GM21786 (cell line): Measurements from ENCODE around the gene BTN1A1.
A peak's percentile ranks its signal among the peaks of the same experiment; 100 is the strongest.
"Not testable (repeated sequence)": the region's sequence is repeated elsewhere in the genome, so short reads cannot be mapped to it uniquely, and the experiment has no call there.

Source experiments
- ATAC-seq: cut with Tn5 transposase; IDR thresholded peaks from one replicate; pipeline ENCODE4 v1.9.1; 2021; ENCODE audit not compliant: unreplicated experiment

BTN1A1 gene

DNA sequence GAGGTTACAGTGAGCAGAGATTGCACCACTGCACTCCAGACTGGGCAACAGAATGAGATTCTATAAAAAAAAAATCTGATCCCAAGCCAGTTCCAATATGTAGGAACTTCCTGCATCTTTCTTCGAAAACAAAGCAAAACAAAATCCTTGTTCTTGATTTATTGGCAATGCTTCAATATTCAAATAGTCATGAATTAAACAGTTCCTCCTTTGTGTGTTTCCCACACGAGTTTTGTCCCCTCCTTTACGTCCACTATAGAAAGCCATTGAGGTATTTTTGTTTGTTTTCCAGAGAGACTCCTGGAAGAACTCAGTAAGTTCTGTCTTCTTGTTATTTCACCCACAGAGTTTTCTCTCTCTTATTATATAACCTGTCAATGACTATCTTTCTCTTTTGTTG lies 7.6 kb downstream of the BTN1A1 start:
- no peak for ATAC-seq

- not testable (repeated sequence) for ATAC-seq
Measured at GRCh38 chr6:26511033-26511432, 10.9 kb downstream of the BTN1A1 start.

- no peak for ATAC-seq
Measured at GRCh38 chr6:26514984-26515383, 14.9 kb downstream of the BTN1A1 start.

DNA sequence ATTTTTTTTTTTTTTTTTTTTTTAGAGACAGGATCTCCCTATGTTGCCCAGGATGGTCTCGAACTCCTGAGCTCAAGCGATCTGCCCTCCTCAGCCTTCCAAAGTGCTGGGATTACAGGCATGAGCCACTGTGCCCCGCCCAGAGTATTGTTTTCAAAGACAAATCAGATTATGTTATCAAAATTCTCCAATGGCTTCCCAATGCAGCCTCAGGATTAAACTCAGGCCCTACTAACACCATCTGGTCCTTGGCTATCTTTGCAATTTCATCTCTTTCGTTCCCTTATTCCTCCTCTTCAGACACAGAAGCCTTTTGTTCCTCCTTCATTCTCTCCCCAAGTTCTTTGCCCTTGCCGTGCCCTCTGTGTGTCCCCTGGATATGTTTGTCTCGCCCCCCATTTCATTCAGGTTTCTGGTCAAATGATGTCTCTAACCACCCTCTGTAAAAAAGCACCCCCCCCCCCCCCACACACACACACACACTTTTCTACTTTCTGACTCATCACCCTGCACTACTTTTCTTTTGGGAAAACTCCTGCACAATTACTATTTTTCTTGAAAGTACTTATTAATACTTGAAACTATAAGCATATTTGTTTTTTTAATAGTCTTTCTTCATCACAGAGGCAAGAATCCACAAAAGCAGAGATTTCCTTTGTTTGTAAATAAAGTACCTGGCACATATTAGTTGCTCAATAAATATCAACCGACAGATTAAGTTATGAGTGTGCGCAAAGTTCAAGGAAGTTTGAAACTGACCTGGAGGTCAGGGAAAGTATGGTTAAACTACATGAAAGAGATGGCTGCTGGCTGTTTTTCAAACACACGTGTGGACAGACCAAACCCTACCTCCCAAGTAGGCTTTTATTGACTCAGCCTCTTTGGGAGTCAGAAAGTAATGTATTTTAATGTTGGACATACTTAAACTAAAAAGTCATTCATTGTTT lies 16.7 kb downstream of the BTN1A1 start:
- ATAC-seq = no peak

- ATAC-seq = no peak
Measured at GRCh38 chr6:26519359-26519758, 19.3 kb downstream of the BTN1A1 start.

GRCh38 chr6:26520237-26520849 lies 20.2 kb downstream of the BTN1A1 start:
- peak; percentile 42 for ATAC-seq

DNA sequence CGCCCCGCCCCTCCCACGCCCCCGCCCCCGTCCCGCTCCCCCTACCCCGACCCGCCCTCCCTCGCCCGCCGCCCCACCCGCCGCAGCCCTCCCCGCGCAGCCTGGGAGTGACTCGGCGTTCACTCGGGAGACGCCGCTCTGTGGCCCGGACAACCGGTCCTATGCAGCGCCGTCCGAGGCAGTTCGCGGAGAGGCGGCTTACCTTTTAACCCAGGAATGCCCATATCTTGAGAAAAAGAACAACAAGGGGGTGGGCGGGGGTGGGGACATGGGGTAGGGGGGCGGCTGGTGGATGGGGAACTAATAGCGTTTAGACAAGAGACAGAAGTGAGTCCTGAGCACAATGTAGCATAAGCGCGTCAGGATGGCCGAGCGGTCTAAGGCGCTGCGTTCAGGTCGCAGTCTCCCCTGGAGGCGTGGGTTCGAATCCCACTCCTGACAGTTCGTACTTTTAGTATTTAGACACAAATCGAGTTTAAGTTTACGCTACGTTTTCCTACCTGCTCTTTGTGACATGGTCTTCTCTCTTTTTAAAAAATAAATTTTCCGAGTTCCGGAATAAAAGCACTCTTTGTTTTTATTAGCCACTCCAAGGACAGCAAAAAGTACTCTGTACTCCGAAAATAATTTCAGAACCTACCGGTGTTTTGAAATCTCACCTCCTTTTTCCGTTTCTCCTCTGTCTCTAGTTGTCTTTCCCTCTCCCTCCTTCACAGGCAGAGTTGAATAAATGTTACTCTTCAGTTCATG lies 20.9 kb downstream of the BTN1A1 start:
- ATAC-seq = peak; percentile 64

DNA sequence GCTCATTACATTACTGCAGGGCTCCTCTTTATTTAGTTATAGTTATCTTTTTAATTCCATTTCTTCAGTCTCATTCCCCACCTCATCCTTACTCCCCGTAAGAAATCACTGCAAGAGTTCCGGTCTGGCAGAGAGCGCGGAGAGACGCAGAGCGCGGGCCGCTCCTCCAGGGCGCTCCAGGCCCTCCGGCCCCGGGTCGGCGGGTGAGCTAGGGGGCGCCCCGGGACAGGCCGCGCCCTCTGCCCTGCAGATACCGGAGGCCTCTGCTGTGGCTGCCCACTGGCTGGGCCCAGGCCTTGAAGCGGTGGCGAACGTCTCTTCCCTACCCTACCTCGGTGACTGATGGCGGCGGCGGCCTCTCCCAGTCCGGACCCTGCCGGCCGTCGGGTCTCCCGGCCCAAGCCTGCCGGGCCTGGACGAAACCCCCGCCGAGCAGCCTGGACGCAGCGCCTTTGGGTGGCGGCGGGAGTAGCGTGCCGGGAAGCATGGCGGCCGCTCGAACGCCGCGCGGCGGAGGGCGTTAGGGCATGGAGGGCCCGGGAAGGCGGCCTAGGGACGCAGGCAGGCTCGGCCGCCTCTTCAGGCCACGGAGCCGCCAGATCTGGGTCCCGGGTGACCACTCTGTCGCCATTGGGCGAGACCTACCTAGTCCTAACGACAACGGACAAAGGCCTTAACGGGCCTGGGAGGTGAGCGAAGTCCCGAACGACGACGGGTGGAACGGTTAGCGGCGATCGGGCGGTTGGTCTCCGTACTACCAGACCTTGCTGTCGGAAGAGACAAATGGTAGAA lies 21.7 kb downstream of the BTN1A1 start:
- peak; percentile 64 for ATAC-seq

GRCh38 chr6:26522486-26523228 lies 22.6 kb downstream of the BTN1A1 start:
- not testable (repeated sequence) for ATAC-seq

DNA sequence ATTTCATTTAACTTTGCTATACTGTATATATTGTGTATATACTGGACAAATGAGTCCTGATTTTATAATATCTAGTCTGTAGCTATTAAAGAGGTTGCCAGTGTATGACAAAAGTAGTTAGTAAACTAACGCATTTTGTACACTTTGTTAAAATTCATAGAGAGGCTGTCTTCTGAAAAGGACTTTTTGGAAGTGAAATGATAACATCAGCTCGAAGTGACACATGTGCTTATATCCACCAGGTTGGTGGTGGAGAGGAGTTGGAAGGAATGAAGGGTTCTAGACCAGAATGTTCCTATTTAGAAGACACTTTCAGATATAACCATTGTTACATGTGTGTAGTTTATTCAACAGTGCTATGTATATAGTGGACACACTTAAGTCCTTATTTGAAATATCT lies 24.2 kb downstream of the BTN1A1 start:
- ATAC-seq = not testable (repeated sequence)

GRCh38 chr6:26524722-26525370 lies 24.7 kb downstream of the BTN1A1 start:
- ATAC-seq = no peak

- ATAC-seq = no peak
Measured at GRCh38 chr6:26525838-26526237, 25.7 kb downstream of the BTN1A1 start.

DNA sequence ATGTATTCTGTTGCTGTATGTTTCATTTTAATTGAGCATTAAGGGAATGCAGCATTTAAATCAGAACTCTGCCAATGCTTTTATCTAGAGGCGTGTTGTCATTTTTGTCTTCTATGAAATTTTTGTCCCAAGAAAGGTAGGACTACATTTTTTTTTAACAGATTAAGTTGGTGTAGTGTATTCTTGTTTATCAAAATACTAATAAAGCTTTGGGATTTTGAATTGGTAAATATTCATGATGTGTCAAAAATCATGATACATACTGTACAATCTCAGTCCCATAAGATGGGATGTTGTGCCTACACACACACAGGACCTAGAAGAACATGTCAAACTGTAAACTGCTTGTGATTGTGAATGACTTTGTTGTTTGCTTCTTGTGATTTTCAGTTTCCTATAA lies 26.8 kb downstream of the BTN1A1 start:
- no peak for ATAC-seq

- no peak for ATAC-seq
Measured at GRCh38 chr6:26530203-26530602, 30.1 kb downstream of the BTN1A1 start.

GRCh38 chr6:26531897-26532296 lies 31.8 kb downstream of the BTN1A1 start:
- no peak for ATAC-seq

- peak; percentile 35 for ATAC-seq
Measured at GRCh38 chr6:26532699-26533531, 32.8 kb downstream of the BTN1A1 start.

GRCh38 chr6:26533532-26533931 lies 33.4 kb downstream of the BTN1A1 start:
- ATAC-seq = no peak

DNA sequence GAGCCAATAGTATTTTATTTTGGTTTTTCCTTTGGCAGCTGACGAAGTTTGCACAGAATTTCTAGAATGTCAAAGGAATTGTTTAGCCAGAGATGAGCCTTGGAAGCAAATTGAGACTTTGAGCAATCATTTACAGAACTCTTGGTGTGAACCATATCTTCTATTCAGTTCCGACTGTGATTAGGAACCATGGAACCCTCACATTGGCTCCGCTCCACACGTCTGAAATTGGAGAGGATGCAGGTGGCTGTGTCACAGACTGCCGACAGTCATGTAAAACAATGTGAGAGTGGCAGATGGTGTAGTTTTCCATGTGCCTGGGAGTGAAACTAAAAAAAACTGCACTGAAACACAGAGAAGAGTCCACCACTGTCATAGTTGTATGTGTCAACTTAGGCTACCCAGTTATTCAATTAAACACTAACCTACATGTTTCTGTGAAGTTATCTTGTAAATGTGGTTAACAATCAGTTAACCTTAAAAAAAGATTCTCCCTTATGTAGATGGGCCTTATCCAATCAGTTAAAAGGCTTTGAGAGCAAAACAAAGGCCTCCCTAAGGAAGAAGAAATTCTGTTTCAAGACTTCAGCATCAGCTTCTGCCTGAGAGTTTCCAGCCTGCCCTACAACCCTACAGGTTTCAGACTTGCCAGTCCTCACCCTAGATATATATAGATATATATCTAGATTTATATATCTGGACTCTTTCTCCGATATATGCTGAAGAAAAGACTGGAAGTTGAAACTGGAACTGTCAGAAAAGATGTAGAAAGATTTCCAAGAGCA lies 34.8 kb downstream of the BTN1A1 start:
- ATAC-seq = no peak
